H9 (cell line): Measurements from ENCODE around the gene GAN. TPM values are rescaled to one million over a fixed set of nuclear protein-coding genes. Genes with fewer than 3 reads are reported as not detected.

Experiments
- DNase-seq: peaks from one replicate; pipeline ENCODE4 v3.0.0-alpha.2; 2017
- H2AFZ ChIP-seq: one replicate; pipeline ENCODE4 v1.6.1; 2013; ENCODE audit warnings: mild to moderate bottlenecking, low read length, control low read depth, moderate library complexity
- H2AK5ac ChIP-seq: 2 replicates; pipeline ENCODE4 v1.6.1; 2013; ENCODE audit warnings: low read length, control low read depth, mixed read lengths; ENCODE audit not compliant: insufficient read length
- H2BK120ac ChIP-seq: one replicate; pipeline ENCODE4 v1.6.1; 2013; ENCODE audit warnings: low read depth, mild to moderate bottlenecking, low read length, control low read depth, inconsistent platforms; ENCODE audit not compliant: poor library complexity, severe bottlenecking
- H2BK12ac ChIP-seq: 2 replicates; pipeline ENCODE4 v1.6.1; 2013; ENCODE audit warnings: low read length, control low read depth, mixed read lengths, low read depth; ENCODE audit not compliant: insufficient read length
- H2BK15ac ChIP-seq: 2 replicates; pipeline ENCODE4 v1.6.1; 2013; ENCODE audit warnings: low read depth, low read length, control low read depth
- H2BK20ac ChIP-seq: one replicate; pipeline ENCODE4 v1.6.1; 2013; ENCODE audit warnings: low read depth, mild to moderate bottlenecking, low read length, control low read depth, inconsistent platforms; ENCODE audit not compliant: poor library complexity, severe bottlenecking
- H2BK5ac ChIP-seq: 2 replicates; pipeline ENCODE4 v1.6.1; 2013; ENCODE audit warnings: low read length, control low read depth, mixed read lengths; ENCODE audit not compliant: insufficient read length
- H3K14ac ChIP-seq: 2 replicates; pipeline ENCODE4 v1.6.1; 2013; ENCODE audit warnings: low read length, control low read depth; ENCODE audit not compliant: insufficient read depth
- H3K18ac ChIP-seq: 2 replicates; pipeline ENCODE4 v1.6.1; 2013; ENCODE audit warnings: low read depth, mild to moderate bottlenecking, mixed read lengths, low read length, control low read depth; ENCODE audit not compliant: insufficient read length
- H3K23ac ChIP-seq: 2 replicates; pipeline ENCODE4 v1.6.1; 2013; ENCODE audit warnings: low read length, control low read depth, mixed read lengths, low read depth; ENCODE audit not compliant: insufficient read length
- H3K23me2 ChIP-seq: 2 replicates; pipeline ENCODE4 v1.6.1; 2013; ENCODE audit warnings: low read depth, mild to moderate bottlenecking, mixed read lengths, low read length, control low read depth; ENCODE audit not compliant: insufficient read length, poor library complexity, severe bottlenecking
- H3K27ac ChIP-seq: 2 replicates; pipeline ENCODE4 v1.5.1; 2013; ENCODE audit warnings: low read length, control low read depth, mixed read lengths, low read depth; ENCODE audit not compliant: insufficient read length
- H3K27me3 ChIP-seq: 2 replicates; pipeline ENCODE4 v1.6.1; 2013; ENCODE audit warnings: low read length, control low read depth, inconsistent platforms; ENCODE audit not compliant: insufficient read depth
- H3K4ac ChIP-seq: 2 replicates; pipeline ENCODE4 v1.6.1; 2013; ENCODE audit warnings: low read depth, mild to moderate bottlenecking, control low read depth, inconsistent platforms, low read length, moderate library complexity
- H3K4me1 ChIP-seq: 2 replicates; pipeline ENCODE4 v1.6.1; 2013; ENCODE audit warnings: low read length, control low read depth, inconsistent platforms; ENCODE audit not compliant: insufficient read depth
- H3K4me2 ChIP-seq: 2 replicates; pipeline ENCODE4 v1.6.1; 2013; ENCODE audit warnings: low read length, control low read depth, mixed read lengths; ENCODE audit not compliant: insufficient read length, insufficient read depth
- H3K56ac ChIP-seq: 2 replicates; pipeline ENCODE4 v1.6.1; 2013; ENCODE audit warnings: low read depth, mild to moderate bottlenecking, mixed read lengths, low read length, control low read depth; ENCODE audit not compliant: insufficient read length
- H3K79me1 ChIP-seq: 2 replicates; pipeline ENCODE4 v1.6.1; 2013; ENCODE audit warnings: low read depth, mild to moderate bottlenecking, moderate library complexity, low read length, control low read depth, inconsistent platforms; ENCODE audit not compliant: insufficient read depth, poor library complexity, severe bottlenecking
- H3K79me2 ChIP-seq: 2 replicates; pipeline ENCODE4 v1.6.1; 2013; ENCODE audit warnings: low read length, control low read depth, inconsistent platforms; ENCODE audit not compliant: insufficient read depth
- H3K9ac ChIP-seq: 2 replicates; pipeline ENCODE4 v1.6.1; 2013; ENCODE audit warnings: low read length, control low read depth, mixed read lengths; ENCODE audit not compliant: insufficient read length; ENCODE audit errors: extremely low read depth
- H3K9me3 ChIP-seq: one replicate; pipeline ENCODE4 v1.6.1; 2013; ENCODE audit warnings: low read depth, low read length, inconsistent platforms; ENCODE audit not compliant: control insufficient read depth
- H3T11ph ChIP-seq: one replicate; pipeline ENCODE4 v1.6.1; 2013; ENCODE audit warnings: mild to moderate bottlenecking, low read length, control low read depth, inconsistent platforms
- H4K20me1 ChIP-seq: one replicate; pipeline ENCODE4 v1.6.1; 2013; ENCODE audit not compliant: control insufficient read depth, insufficient read length, insufficient read depth
- H4K5ac ChIP-seq: 2 replicates; pipeline ENCODE4 v1.6.1; 2013; ENCODE audit warnings: low read depth, mild to moderate bottlenecking, mixed read lengths, low read length, control low read depth; ENCODE audit not compliant: insufficient read length
- H4K8ac ChIP-seq: replicated peaks from 2 replicates; pipeline ENCODE4 v1.6.1; 2013; ENCODE audit warnings: low read length, control low read depth, mixed read lengths, low read depth; ENCODE audit not compliant: insufficient read length
- H4K91ac ChIP-seq: 2 replicates; pipeline ENCODE4 v1.6.1; 2013; ENCODE audit warnings: low read depth, mild to moderate bottlenecking, moderate library complexity, mixed read lengths, low read length, control low read depth; ENCODE audit not compliant: insufficient read length
- H3K27ac Mint-ChIP-seq, 3 experiments: 2 replicates in 2 of 3; 3 replicates in 1 of 3; pipeline ENCODE4 v1.8.0; 2020 to 2021; ENCODE audit warnings: mixed read lengths in 3 of 3, mild to moderate bottlenecking in 1 of 3, moderate library complexity in 1 of 3
- H3K27me3 Mint-ChIP-seq: 2 replicates; pipeline ENCODE4 v1.8.0; 2021; ENCODE audit warnings: low read depth, mild to moderate bottlenecking, moderate library complexity, mixed read lengths
- H3K36me3 Mint-ChIP-seq, 3 experiments: 2 replicates in 2 of 3; 3 replicates in 1 of 3; pipeline ENCODE4 v1.8.0; 2020 to 2021; ENCODE audit warnings: low read depth in 3 of 3, mixed read lengths in 3 of 3; ENCODE audit not compliant: insufficient read depth in 1 of 3
- H3K4me1 Mint-ChIP-seq, 2 experiments: 2 replicates each; pipeline ENCODE4 v1.8.0; 2020; ENCODE audit warnings: mixed read lengths in 2 of 2
- H3K4me3 Mint-ChIP-seq, 2 experiments: 2 replicates in 1 of 2; 3 replicates in 1 of 2; pipeline ENCODE4 v1.8.0; 2020 to 2021; ENCODE audit warnings: mild to moderate bottlenecking in 2 of 2, mixed read lengths in 2 of 2, moderate library complexity in 1 of 2
- H3K9me3 Mint-ChIP-seq, 2 experiments: 2 replicates in 1 of 2; 3 replicates in 1 of 2; pipeline ENCODE4 v1.8.0; 2020; ENCODE audit warnings: mild to moderate bottlenecking in 2 of 2, mixed read lengths in 2 of 2, moderate library complexity in 1 of 2
- CTCF ChIP-seq: fragments of 200-600 bp; sonication (generic); conservative IDR thresholded peaks from 3 replicates; pipeline ENCODE4 v1.8.0; 2021; ENCODE audit warnings: antibody characterized with exemption, mild to moderate bottlenecking
- WGBS: extraction: QIAGEN DNeasy Blood & Tissue Kit; methylation state at CpG from one replicate; pipeline ENCODE4 v1.1.7; 2013; ENCODE audit warnings: missing lambda C conversion rate, low lambda C conversion rate, mixed read lengths; ENCODE audit not compliant: insufficient read length; ENCODE audit errors: extremely low coverage; 5-methylcytosine and 5-hydroxymethylcytosine counted together
- total RNA-seq: library from RNA; stranded (reverse); gene quantifications from 2 replicates; pipeline ENCODE4 v1.2.1, GENCODE V29; 2021

GAN gene
- total RNA-seq, 1 experiment from 2014 or later, result 20.9 TPM

DNA sequence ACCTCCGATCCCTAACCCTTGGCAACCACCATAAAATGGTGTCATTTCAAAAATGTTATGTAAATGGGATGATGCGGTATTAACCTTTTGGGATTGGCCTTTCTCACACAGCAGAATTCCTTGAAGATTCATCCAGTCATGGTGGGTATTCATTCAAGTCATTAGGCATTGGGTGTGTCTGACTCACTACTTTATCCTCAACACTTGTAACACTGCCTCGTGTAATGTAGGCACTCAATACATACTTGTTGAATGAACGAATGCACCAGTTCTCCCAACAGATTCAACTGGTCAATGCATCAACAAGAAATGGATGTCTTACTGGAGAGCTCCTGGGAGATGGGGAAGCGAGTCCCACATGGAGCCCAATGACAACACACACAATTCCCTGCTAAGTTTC, 21.8 kb upstream of the GAN start:
- no peak for DNase-seq
- H3K18ac ChIP-seq, result no peak overlapping the region
- H3K4me2 ChIP-seq, result no peak overlapping the region
- H3K4me1 ChIP-seq, result no peaks in the 10 kb centered on the region
- no peak overlapping the region for H2BK5ac ChIP-seq
- no peak overlapping the region for H3K14ac ChIP-seq
- no peak overlapping the region for H3K56ac ChIP-seq
- no peak overlapping the region for H3K4ac ChIP-seq
- no peak overlapping the region for H4K8ac ChIP-seq
- Mint-ChIP-seq H3K9me3 (no peaks in the 10 kb centered on the region), H3K36me3 (no peaks in the 10 kb centered on the region), H3K27ac (no peak overlapping the region), H3K4me3 (no peak overlapping the region), H3K4me1 (no peaks in the 10 kb centered on the region), H3K27me3 (peaks cover 13% of the 10 kb centered on the region)
- no peak for TF ChIP-seq CTCF
- no peak overlapping the region for H2BK20ac ChIP-seq
- H4K5ac ChIP-seq, result no peak overlapping the region
- H3K79me1 ChIP-seq, result no peaks in the 10 kb centered on the region
- H2AFZ ChIP-seq, result no peak overlapping the region
- H3K9me3 ChIP-seq, result no peaks in the 10 kb centered on the region
- H3K23ac ChIP-seq, result no peak overlapping the region
- no peak overlapping the region for H4K91ac ChIP-seq
- no peak overlapping the region for H2AK5ac ChIP-seq
- no peak overlapping the region for H2BK12ac ChIP-seq
- no peaks in the 10 kb centered on the region for H3K79me2 ChIP-seq
- no peak overlapping the region for H2BK120ac ChIP-seq
- H3K27me3 ChIP-seq, result no peaks in the 10 kb centered on the region
- H3T11ph ChIP-seq, result no peak overlapping the region
- H3K9ac ChIP-seq, result no peak overlapping the region
- no CpG with 5 or more reads among the region's 5 CpGs for WGBS
- H4K20me1 ChIP-seq, result no peaks in the 10 kb centered on the region
- H3K27ac ChIP-seq, result no peak overlapping the region
- H2BK15ac ChIP-seq, result no peak overlapping the region
- no peaks in the 10 kb centered on the region for H3K23me2 ChIP-seq
